Stimulated activated CD8-positive, alpha-beta memory T cell treated with anti-CD3 and anti-CD28 coated beads, Interleukin-7, amount 100 ng/mL, for 1 hour (primary cell): ENCODE measurements around the gene KRTAP25-1.

Experiments
- DNase-seq, 2 donors: peaks; one replicate each; pipeline ENCODE4 v3.0.0-alpha.2; 2020; ENCODE audit warnings: low read depth in 2 of 2

Gene KRTAP25-1

GRCh38 chr21:30249936-30250335, 39.4 kb downstream of the KRTAP25-1 start:
- no peak for DNase-seq

GRCh38 chr21:30248844-30249243, 40.5 kb downstream of the KRTAP25-1 start:
- no peak for DNase-seq

- no peak for DNase-seq
Observed at GRCh38 chr21:30245061-30245460, 44.3 kb downstream of the KRTAP25-1 start.

- DNase-seq, result no peak
Observed at GRCh38 chr21:30243691-30244090, 45.6 kb downstream of the KRTAP25-1 start.

GRCh38 chr21:30240661-30241060, 48.7 kb downstream of the KRTAP25-1 start:
- no peak for DNase-seq
